Panc1 (cell line): ENCODE results near the gene STAG2. TPM values are rescaled to one million over a fixed set of nuclear protein-coding genes. Genes with fewer than 3 reads are reported as not detected.

ENCODE experiments used
- ATAC-seq: fragments of 200-7000 bp; cut with Tn5 transposase; 2 replicates; pipeline ENCODE4 v1.9.1; 2020; ENCODE audit warnings: mild to moderate bottlenecking, moderate library complexity
- BruUV-seq: library from RNA; stranded (reverse); fragments of 400-500 nt; replicated peaks from 2 replicates; lab custom pipeline; 2021; lab: Mats Ljungman, UMichigan
- CTCF ChIA-PET: fragments of 300-600 bp; sonication (Branson Sonifier 250); formaldehyde crosslinking; loops from one replicate; lab custom pipeline; 2022; ENCODE audit warnings: antibody characterized with exemption; lab: Charles Lee
- POLR2A ChIA-PET: fragments of 300-600 bp; sonication (Branson Sonifier 250); formaldehyde crosslinking; loops from one replicate; lab custom pipeline; 2022; ENCODE audit warnings: antibody characterized with exemption; lab: Charles Lee
- DNase-seq: peaks from one replicate; pipeline ENCODE4 v3.0.0-alpha.2; 2010; ENCODE audit warnings: low read depth, low spot score
- H3K27ac ChIP-seq: 2 replicates; pipeline ENCODE4 v1.5.1; 2011; ENCODE audit warnings: mild to moderate bottlenecking, low read length, inconsistent platforms
- H3K27me3 ChIP-seq: fragments of 200-500 bp; sonication (Bioruptor generic); 2 replicates; pipeline ENCODE4 v1.6.0; 2014; ENCODE audit warnings: low read length, inconsistent platforms; ENCODE audit not compliant: control insufficient read depth, insufficient read depth
- H3K36me3 ChIP-seq: fragments of 200-500 bp; sonication (Bioruptor generic); 2 replicates; pipeline ENCODE4 v1.5.1; 2014; ENCODE audit warnings: inconsistent platforms, mild to moderate bottlenecking, low read length, moderate library complexity; ENCODE audit not compliant: control insufficient read depth, insufficient read depth
- H3K4me1 ChIP-seq: 2 replicates; pipeline ENCODE4 v1.5.1; 2011; ENCODE audit warnings: inconsistent platforms, mild to moderate bottlenecking, low read length, moderate library complexity; ENCODE audit not compliant: control insufficient read depth, insufficient read depth
- H3K4me3 ChIP-seq, 2 experiments: 2 replicates each; pipeline ENCODE4 v1.5.1; 2011 to 2012; ENCODE audit warnings: low read depth in 2 of 2, low read length in 2 of 2, mild to moderate bottlenecking in 2 of 2, inconsistent platforms in 1 of 2, moderate library complexity in 1 of 2
- H3K9me3 ChIP-seq: fragments of 200-500 bp; sonication (Bioruptor generic); 2 replicates; pipeline ENCODE4 v1.5.1; 2014; ENCODE audit warnings: low read depth, mild to moderate bottlenecking, inconsistent platforms, low read length, moderate library complexity; ENCODE audit not compliant: control insufficient read depth, insufficient read depth
- CTCF ChIP-seq: fragments of 450-650 bp; IDR thresholded peaks from 2 replicates; pipeline ENCODE4 v1.5.1; 2017; ENCODE audit warnings: mild to moderate bottlenecking
- POLR2AphosphoS5 ChIP-seq: IDR thresholded peaks from 2 replicates; pipeline ENCODE4 v1.6.1; 2012; ENCODE audit warnings: mild to moderate bottlenecking, low read depth, low read length, moderate library complexity
- REST ChIP-seq, 2 experiments: IDR thresholded peaks; 2 replicates each; pipeline ENCODE4 v1.6.1; 2011 to 2012; ENCODE audit warnings: low read depth in 2 of 2, control low read depth in 1 of 2, low read length in 1 of 2, mild to moderate bottlenecking in 1 of 2, moderate library complexity in 1 of 2; ENCODE audit not compliant: insufficient read depth in 1 of 2
- SIN3A ChIP-seq: IDR thresholded peaks from 2 replicates; pipeline ENCODE4 v1.6.1; 2012; ENCODE audit warnings: low read depth, mild to moderate bottlenecking, low read length, moderate library complexity, borderline replicate concordance; ENCODE audit not compliant: insufficient read depth
- TCF7L2 ChIP-seq: IDR thresholded peaks from 2 replicates; pipeline ENCODE4 v1.6.1; 2011; ENCODE audit warnings: mild to moderate bottlenecking, low read depth, low read length, inconsistent platforms
- in situ Hi-C: cut with HindIII; loops from 2 replicates; pipeline ENCODE4 v1.10.0; 2016; ENCODE audit warnings: low sequenced_read_pairs, low pct_unique_long_range_greater_than_20kb
- intact Hi-C: fragments of 100-400 bp; cut with micrococcal nuclease; formaldehyde crosslinking; loops from one replicate; pipeline ENCODE4 v1.10.0; 2022; ENCODE audit not compliant: unreplicated experiment
- total RNA-seq: library from RNA; stranded (reverse); gene quantifications from one replicate; pipeline ENCODE4 v1.2.1, GENCODE V29; 2021; ENCODE audit not compliant: unreplicated experiment

The STAG2 gene
- total RNA-seq, 1 experiment from 2014 or later = 94.5 TPM

GRCh38 chrX:124033821-124034220 is 72.3 kb downstream of the STAG2 start:
- intact Hi-C loops = no loop called here
- H3K36me3 ChIP-seq = peaks cover 4% of the 10 kb centered on the region; the same call in 1 of the 2 replicates
- no peak overlapping the region for H3K4me3 ChIP-seq
- H3K4me1 ChIP-seq = no peaks in the 10 kb centered on the region
- no TSS peak for BruUV-seq
- no peaks in the 10 kb centered on the region for H3K27me3 ChIP-seq
- ATAC-seq = no peak
- in situ Hi-C loops = no loop called here
- ChIA-PET POLR2A (no interaction called here), CTCF (no interaction called here)
- H3K9me3 ChIP-seq = no peaks in the 10 kb centered on the region
- no peak overlapping the region for H3K27ac ChIP-seq
- no peak for TF ChIP-seq SIN3A
- TF ChIP-seq CTCF = no peak
- TF ChIP-seq POLR2AphosphoS5 = no peak
- no peak for TF ChIP-seq REST (IDR thresholded peaks at IDR 0.05; ENCODE audit: insufficient read depth in 1 of 2, low read depth in 2 of 2, low read length in 1 of 2)
- no peak for TF ChIP-seq TCF7L2
- no peak for DNase-seq

- Histone ChIP-seq H3K27ac (no peak overlapping the region), H3K4me3 (no peak overlapping the region), H3K4me1 (no peaks in the 10 kb centered on the region), H3K9me3 (no peaks in the 10 kb centered on the region), H3K27me3 (no peaks in the 10 kb centered on the region), H3K36me3 (peaks cover 4% of the 10 kb centered on the region)
- ChIA-PET POLR2A (no interaction called here), CTCF (no interaction called here)
- BruUV-seq = no TSS peak
- ATAC-seq (no peak), DNase-seq (no peak)
- in situ Hi-C loops = no loop called here
- intact Hi-C loops = no loop called here
- TF ChIP-seq POLR2AphosphoS5 = no peak
- TF ChIP-seq SIN3A = no peak
- no peak for TF ChIP-seq REST (IDR thresholded peaks at IDR 0.05; ENCODE audit: insufficient read depth in 1 of 2, low read depth in 2 of 2, low read length in 1 of 2)
- TF ChIP-seq TCF7L2 = no peak
- no peak for TF ChIP-seq CTCF
These were observed 74.2 kb downstream of the STAG2 start for GRCh38 chrX:124035657-124036056.
